Endothelial cell (in vitro differentiated cells): ENCODE data around the gene ADCY5. TPM values are rescaled to one million over a fixed set of nuclear protein-coding genes. Genes with fewer than 3 reads are reported as not detected.
A peak's percentile ranks its signal among the peaks of the same experiment; 100 is the strongest.

ENCODE experiments used
- DNase-seq: peaks from one replicate; pipeline ENCODE4 v3.0.0; 2021; ENCODE audit warnings: low spot score
- H3K27ac Mint-ChIP-seq: one replicate; pipeline ENCODE4 v1.8.0; 2021; ENCODE audit warnings: mixed read lengths, inconsistent platforms; ENCODE audit not compliant: unreplicated experiment
- H3K27me3 Mint-ChIP-seq: one replicate; pipeline ENCODE4 v1.8.0; 2021; ENCODE audit warnings: mild to moderate bottlenecking, moderate library complexity, mixed read lengths, inconsistent platforms; ENCODE audit not compliant: unreplicated experiment
- H3K36me3 Mint-ChIP-seq: one replicate; pipeline ENCODE4 v1.8.0; 2021; ENCODE audit warnings: mild to moderate bottlenecking, low read depth, mixed read lengths, inconsistent platforms; ENCODE audit not compliant: unreplicated experiment
- H3K4me1 Mint-ChIP-seq: one replicate; pipeline ENCODE4 v1.8.0; 2021; ENCODE audit warnings: mild to moderate bottlenecking, mixed read lengths, inconsistent platforms; ENCODE audit not compliant: unreplicated experiment
- H3K4me3 Mint-ChIP-seq: one replicate; pipeline ENCODE4 v1.8.0; 2021; ENCODE audit warnings: mild to moderate bottlenecking, mixed read lengths, inconsistent platforms; ENCODE audit not compliant: unreplicated experiment
- H3K9me3 Mint-ChIP-seq: one replicate; pipeline ENCODE4 v1.8.0; 2021; ENCODE audit warnings: mixed read lengths, inconsistent platforms; ENCODE audit not compliant: unreplicated experiment
- CTCF ChIP-seq: fragments of 200-600 bp; sonication (generic); IDR thresholded peaks from one replicate; pipeline ENCODE4 v1.5.0; 2021; ENCODE audit warnings: antibody characterized with exemption; ENCODE audit not compliant: unreplicated experiment
- long read RNA-seq: library from polyadenylated mRNA; unstranded; transcript quantifications from one replicate; pipeline ENCODE4 v2.0.0, GENCODE V29; 2020; ENCODE audit not compliant: unreplicated experiment
- total RNA-seq: library from RNA; stranded (reverse); fragmentation: NEBNext Ultra II Directional; extraction: Animal tissue kit (Norgen Biotek cat#: 25700); gene quantifications from one replicate; pipeline ENCODE4 v1.2.1, GENCODE V29; 2021; ENCODE audit not compliant: unreplicated experiment

ADCY5 gene
- 1.0 TPM for total RNA-seq
- long read RNA-seq = 0 reads

- H3K27me3 Mint-ChIP-seq = peaks cover 13% of the 10 kb centered on the region
- H3K27ac Mint-ChIP-seq = no peak within 1 kb of the TSS
- H3K4me3 Mint-ChIP-seq = no peak within 1 kb of the TSS
- DNase-seq = peak; percentile 33
- peaks cover 7% of the 10 kb centered on the region for H3K4me1 Mint-ChIP-seq
- no peaks in the 10 kb centered on the region for H3K9me3 Mint-ChIP-seq
- TF ChIP-seq CTCF = no peak
- H3K36me3 Mint-ChIP-seq = peaks cover 4% of the 10 kb centered on the region
These were observed at the start of gene ADCY5 for GRCh38 chr3:123448536-123449101. Gene ADCY5 (minus strand): TSS chr3:123449090. CDS start chr3:123448545, 545 bp downstream.

- DNase-seq = no peak
- Mint-ChIP-seq H3K4me3 (no peak overlapping the region), H3K36me3 (no peaks in the 10 kb centered on the region), H3K27ac (no peak overlapping the region), H3K27me3 (peaks cover 1% of the 10 kb centered on the region), H3K4me1 (peaks cover 4% of the 10 kb centered on the region), H3K9me3 (no peaks in the 10 kb centered on the region)
- no peak for TF ChIP-seq CTCF
These were observed 45.0 kb upstream of the ADCY5 start for GRCh38 chr3:123493912-123494311.

GRCh38 chr3:123491966-123492587 is 43.2 kb upstream of the ADCY5 start:
- TF ChIP-seq CTCF = no peak
- Mint-ChIP-seq H3K4me3 (no peak overlapping the region), H3K27me3 (peaks cover 1% of the 10 kb centered on the region), H3K4me1 (peaks cover 5% of the 10 kb centered on the region), H3K36me3 (no peaks in the 10 kb centered on the region), H3K9me3 (no peaks in the 10 kb centered on the region), H3K27ac (no peak overlapping the region)
- DNase-seq = no peak

- DNase-seq = peak; percentile 85
- Mint-ChIP-seq H3K27me3 (no peaks in the 10 kb centered on the region), H3K4me1 (peaks cover 8% of the 10 kb centered on the region), H3K27ac (no peak overlapping the region), H3K4me3 (no peak overlapping the region), H3K36me3 (no peaks in the 10 kb centered on the region), H3K9me3 (no peaks in the 10 kb centered on the region)
- peak; percentile 93 for TF ChIP-seq CTCF
These were observed 40.6 kb upstream of the ADCY5 start for GRCh38 chr3:123489400-123490004.
